ENCODE data around the gene HSPBP1.

Gene HSPBP1

DNA sequence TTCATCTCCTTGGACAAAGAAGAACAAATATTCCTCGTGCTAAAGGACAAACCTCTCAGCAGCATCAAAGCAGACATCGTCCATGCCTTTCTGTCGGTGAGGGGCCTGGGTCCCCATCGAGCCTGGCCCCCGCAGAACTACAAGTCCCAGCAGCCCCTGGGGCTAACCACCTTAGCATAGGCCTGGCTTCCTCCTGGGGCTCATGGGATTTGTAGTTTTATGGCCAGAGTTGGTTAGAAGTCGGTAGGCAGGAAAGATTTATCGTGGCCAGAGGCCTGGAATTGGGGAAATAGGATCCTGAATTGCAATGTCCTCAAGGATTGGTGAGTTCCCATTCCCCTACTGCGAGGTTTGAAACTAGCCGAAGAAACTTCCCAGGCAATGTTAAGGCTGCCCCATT lies 25.6 kb upstream of the HSPBP1 start:
- in situ Hi-C loops (cut with MboI; ENCODE audit: low sequenced_read_pairs) = no loop called here

DNA sequence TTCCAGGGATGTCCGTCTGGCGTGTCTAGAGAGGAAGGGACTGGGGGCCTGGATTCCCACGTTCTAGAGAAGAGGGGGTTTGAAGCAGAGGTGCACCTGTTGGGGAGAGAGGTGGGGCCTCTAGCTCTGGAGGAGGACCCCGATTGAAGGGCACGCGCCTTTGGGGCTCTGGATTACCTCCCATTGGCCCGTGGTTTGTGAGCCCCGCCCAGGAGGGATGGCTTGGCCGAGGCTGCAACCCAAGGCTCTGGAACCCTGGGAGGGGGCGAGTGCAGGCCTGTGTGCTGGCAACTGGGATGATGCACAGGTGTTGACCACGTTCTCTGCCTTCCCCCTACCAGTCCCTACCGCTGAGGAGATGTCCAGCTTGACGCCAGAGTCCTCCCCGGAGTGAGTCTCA lies 25.1 kb upstream of the HSPBP1 start:
- in situ Hi-C loops (cut with MboI; ENCODE audit: low sequenced_read_pairs) = no loop called here

DNA sequence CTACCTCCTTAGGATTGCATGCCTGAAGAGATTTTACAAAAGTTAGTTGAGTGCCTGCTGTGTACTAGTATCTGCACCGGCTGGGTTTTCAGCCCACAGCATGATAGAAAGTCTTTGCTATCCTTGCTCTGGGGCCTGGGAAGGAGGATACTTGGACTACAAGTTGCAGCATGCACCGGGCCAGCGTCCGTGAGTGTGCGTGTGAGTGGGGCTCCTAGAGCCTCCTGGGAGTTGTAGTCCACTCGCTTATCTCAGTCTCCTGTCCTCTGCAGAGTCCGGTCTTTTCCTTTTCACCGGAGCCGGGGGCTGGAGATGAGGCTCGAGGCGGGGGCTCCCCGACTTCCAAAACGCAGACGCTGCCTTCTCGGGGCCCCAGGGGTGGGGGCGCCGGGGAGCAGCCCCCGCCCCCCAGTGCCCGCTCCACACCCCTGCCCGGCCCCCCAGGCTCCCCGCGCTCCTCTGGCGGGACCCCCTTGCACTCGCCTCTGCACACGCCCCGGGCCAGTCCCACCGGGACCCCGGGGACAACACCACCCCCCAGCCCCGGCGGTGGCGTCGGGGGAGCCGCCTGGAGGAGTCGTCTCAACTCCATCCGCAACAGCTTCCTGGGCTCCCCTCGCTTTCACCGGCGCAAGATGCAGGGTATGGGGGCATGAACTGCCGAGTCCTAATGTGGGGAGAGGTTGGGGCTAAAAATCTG lies 24.5 kb upstream of the HSPBP1 start:
- in situ Hi-C loops (cut with MboI; ENCODE audit: low sequenced_read_pairs) = no loop called here

DNA sequence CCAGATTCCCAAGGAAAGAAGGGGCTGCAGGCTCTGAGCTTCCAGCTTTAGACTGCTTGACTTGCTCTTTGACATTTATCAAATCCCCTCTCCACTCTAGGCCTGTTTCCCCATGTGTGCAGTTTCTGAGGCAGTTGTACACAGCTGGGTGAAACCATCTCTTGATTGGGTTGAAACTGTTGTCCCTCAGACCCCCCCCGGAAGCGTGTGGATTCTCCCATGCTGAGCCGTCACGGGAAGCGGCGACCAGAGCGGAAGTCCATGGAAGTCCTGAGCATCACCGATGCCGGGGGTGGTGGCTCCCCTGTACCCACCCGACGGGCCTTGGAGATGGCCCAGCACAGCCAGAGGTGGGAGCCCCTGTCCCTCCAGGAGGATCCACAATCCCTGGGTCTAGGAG lies 23.6 kb upstream of the HSPBP1 start:
- in situ Hi-C loops (cut with MboI; ENCODE audit: low sequenced_read_pairs) = no loop called here

DNA sequence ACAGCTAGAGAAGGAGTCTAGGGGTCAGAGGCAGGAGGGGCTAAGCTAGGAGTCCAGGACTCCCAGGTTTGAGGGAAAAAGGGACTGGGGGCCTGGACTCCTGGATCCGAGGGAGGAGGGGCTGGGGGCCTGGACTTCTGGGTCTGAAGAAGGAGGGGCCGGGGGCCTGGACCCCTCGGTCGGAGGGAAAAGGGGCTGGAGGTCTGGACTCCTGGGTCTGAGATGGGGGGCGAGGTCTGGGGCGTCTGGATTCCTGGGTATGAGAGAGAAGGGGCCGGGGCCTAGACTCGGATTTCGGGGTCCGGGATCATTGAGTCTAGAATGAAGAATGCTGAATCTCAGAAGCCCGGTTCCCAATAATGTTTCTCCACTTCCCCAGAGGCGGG lies 22.4 kb upstream of the HSPBP1 start:
- in situ Hi-C loops (cut with MboI; ENCODE audit: low sequenced_read_pairs) = no loop called here

DNA sequence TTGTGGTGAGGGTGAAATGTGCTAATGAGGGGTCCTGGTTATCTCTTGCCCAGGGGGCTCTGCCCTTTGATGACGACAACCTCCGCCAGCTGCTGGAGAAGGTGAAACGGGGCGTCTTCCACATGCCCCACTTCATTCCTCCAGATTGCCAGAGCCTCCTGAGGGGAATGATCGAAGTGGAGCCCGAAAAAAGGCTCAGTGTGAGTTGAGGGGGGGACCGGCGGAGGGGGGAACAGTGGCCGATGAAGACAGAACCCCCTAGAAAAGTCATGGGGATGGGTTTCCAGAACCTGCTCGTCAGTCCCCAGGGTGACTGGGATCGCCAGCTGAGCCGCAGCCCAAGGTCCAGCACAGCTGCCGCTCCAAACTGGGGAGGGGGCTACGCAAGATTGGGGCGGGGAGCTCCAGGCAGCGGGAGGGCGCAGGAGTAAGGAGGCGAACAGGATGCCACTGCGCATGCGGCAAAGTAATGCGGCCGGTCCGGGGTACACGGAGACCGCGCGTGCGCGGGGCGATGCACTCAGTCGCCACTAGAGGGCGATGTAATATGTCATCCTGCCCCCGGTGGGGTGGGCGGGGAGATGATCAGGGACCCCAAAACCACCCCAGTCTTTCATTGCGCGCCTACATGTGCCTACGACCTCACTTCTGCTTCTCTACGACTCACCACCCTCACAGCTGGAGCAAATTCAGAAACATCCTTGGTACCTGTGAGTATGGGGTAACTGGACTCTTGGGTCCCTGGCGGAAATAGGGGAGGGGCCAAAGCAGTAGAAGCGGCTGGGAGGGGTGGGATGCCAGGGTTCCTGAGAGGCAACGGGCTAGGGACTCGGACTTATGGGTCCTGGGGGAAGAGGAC lies 21.8 kb upstream of the HSPBP1 start:
- in situ Hi-C loops (cut with MboI; ENCODE audit: low sequenced_read_pairs) = no loop called here

DNA sequence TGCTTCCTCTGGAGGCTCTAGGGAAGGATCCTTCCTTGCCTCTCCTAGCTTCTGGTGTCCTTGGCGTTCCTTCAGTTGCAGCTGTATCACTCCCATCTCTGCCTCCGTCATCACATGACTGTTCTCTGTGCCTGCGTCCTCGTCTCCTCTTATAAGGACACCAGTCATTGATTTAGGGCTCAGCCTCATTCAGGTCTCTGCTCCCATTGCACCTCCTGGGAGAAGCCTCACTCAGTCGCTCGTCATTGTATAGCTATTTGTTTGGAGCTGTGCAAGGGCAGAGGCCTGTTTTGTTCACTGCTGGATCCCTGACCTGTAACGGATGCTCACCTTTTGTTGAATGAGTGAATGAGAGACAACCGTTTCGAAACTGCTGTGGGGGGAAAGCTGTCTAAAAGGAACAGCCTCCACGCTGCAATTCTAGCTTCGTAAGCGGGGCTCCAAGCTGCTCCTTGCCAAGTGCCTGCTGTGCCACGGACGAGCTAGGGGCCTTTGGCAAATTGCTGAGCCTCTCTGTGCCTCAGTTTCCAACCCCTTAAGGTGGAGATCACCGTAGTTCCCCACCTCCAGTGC lies 21.1 kb upstream of the HSPBP1 start:
- in situ Hi-C loops (cut with MboI; ENCODE audit: low sequenced_read_pairs) = no loop called here

DNA sequence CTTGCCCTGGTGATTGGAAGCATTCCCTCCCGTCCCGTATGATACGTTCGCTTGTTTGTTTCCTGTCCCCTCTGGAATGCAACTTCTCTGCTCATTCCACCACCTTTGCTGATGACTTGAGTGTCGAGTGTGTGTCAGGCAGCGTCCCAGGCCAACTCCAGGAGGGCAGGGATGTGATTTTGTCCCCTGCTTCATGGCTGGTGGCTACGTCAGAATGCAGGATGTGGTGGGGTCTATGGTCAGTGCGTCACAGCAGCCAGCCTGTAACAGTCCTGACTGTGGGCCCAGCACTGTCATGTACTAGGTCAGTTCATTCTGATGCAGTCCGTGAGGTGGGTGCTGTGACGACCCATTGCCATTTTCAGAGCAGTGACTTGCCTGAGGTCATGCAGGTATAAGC lies 20.1 kb upstream of the HSPBP1 start:
- in situ Hi-C loops (cut with MboI; ENCODE audit: low sequenced_read_pairs) = no loop called here

DNA sequence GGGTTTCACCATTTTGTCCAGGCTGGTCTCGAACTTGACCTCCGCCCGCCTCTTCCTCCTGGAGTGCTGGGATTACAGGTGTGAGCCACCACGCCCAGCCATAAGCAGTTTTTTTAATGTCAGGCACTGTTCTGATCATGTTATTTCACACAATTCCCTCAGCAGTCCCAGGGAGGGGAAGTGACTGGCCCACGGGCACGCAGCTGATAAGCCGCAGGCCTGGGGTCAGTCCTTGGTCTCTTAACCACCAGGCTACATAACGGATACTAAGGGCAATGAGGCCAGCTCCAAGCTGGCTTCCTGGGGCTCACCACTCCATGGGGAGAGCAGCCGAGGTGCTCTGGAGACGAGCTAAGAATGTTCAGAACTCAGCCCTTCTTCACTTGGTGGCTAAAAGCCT lies 17.4 kb upstream of the HSPBP1 start:
- in situ Hi-C loops (cut with MboI; ENCODE audit: low sequenced_read_pairs) = no loop called here

DNA sequence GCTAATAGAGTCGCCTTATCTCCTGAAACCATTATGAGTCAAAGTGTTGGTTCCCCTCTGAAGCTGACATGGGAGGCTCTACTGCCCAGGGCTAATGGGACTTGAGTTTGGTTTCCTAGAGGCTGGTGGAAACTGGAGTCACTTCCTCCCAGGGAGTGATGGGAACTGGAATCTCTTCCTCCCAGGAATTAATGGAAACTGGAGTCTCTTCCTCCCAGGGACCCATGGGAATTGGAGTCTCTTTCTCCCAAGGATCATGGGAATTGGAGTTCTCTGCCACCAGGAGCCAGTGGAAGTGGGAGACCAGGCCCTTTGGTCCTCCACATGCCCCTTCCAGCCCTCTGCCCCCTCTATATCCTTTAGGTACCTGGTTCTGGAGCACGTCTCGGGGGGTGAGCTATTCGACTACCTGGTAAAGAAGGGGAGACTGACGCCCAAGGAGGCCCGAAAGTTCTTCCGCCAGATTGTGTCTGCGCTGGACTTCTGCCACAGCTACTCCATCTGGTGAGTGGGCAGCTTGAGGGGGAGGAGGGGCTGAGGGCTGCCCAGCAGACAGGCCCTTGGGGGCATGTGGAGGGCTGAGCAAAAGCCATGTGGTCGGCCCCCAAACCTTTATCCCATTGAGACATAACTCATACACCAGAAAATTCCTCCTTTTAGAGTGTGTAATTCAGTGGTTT lies 9.3 kb upstream of the HSPBP1 start:
- in situ Hi-C loops (cut with MboI; ENCODE audit: low sequenced_read_pairs) = no loop called here

DNA sequence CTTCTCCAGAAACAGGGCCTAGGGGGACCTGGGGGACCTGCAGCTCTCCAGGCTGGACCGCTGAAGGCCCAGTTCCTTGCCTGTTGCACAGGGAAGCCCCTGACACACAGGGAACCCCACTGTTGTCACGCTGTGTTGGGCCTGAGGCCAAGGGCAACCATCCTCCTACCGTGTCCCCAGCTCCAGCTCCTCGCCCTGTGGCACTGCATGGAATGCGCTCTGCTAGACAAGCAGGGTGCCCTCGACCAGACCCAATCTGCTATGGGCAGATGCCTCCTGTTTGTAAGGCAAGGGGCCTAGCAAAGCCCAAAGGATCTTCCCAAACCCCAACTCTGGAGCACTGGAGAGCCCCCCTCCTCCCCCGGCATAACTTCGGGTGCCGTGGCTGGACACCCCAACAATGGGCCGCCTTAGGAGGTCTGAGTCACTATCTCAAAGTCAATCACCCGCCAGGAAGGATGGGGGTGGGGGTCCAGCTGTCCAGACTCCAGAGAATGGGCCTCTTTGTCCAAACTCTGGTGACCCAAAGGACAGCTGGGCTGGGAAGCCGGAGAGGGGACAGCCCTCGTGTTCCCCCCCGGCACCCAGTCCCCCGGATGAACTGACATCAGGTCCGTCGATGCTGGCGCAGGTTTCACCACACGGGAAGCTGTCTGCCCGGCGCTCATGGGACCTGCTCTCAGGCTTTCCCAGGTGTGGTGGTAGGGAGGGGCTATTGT lies 7.6 kb upstream of the HSPBP1 start:
- in situ Hi-C loops (cut with MboI; ENCODE audit: low sequenced_read_pairs) = no loop called here

DNA sequence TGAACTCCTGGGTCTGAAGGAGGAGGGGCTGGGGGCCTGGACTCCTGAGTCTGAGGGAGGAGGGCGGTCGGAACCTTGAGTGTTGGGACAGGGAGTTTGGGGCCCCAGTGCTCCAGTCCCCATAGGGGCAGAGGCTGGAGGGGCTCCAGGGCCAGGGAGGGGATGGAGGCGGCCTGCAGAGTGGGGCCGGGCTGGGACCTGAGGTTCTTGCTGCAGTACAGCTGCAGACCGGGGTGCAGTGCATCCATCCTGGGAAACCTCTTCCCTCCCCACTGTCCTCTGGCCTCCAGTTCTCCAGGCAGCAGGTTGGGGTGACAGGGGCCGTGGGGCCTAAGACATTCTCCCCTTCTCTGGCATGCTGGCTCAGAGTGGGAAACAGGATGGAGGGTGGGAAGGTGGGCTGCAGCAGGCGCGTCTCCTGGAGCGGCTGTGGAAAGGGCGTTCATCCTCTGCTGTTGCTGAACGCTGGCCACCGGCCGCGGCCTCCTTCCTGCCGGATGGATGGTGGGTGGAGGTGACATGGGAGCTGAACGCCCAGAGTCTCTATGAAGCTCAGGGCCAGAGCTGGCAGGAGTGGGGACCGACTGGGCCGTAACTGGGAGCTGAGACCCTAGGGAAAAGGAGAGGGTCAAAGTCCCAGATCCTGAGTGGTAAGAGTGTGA lies 5.5 kb upstream of the HSPBP1 start:
- in situ Hi-C loops (cut with MboI; ENCODE audit: low sequenced_read_pairs) = no loop called here

DNA sequence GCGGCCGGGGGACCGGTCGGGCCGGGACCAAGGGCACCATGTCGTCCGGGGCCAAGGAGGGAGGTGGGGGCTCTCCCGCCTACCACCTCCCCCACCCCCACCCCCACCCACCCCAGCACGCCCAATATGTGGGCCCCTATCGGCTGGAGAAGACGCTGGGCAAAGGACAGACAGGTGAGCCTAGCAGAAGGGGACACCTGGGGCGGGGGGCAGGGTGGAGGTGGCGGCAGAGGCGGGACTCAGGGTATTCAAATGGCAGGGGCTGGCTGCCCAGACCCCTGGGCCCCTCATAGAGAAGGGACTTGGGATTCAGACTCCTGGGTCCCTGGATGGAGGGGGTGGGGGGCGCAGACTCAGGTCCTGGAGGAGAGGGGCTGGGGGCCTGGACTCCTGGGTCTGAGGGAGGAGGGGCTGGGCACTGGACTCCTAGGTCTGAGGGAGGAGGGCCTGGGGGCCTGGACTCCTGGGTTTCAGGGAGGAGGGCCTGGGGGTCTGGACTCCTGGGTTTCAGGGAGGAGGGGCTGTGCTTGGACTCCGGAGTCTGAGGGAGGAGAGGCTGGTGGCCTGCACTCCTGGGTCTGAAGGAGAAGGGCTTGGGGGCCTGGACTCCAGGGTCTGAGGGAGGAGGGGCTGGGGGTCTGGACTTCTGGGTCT lies 4.6 kb upstream of the HSPBP1 start:
- in situ Hi-C loops (cut with MboI; ENCODE audit: low sequenced_read_pairs) = no loop called here

DNA sequence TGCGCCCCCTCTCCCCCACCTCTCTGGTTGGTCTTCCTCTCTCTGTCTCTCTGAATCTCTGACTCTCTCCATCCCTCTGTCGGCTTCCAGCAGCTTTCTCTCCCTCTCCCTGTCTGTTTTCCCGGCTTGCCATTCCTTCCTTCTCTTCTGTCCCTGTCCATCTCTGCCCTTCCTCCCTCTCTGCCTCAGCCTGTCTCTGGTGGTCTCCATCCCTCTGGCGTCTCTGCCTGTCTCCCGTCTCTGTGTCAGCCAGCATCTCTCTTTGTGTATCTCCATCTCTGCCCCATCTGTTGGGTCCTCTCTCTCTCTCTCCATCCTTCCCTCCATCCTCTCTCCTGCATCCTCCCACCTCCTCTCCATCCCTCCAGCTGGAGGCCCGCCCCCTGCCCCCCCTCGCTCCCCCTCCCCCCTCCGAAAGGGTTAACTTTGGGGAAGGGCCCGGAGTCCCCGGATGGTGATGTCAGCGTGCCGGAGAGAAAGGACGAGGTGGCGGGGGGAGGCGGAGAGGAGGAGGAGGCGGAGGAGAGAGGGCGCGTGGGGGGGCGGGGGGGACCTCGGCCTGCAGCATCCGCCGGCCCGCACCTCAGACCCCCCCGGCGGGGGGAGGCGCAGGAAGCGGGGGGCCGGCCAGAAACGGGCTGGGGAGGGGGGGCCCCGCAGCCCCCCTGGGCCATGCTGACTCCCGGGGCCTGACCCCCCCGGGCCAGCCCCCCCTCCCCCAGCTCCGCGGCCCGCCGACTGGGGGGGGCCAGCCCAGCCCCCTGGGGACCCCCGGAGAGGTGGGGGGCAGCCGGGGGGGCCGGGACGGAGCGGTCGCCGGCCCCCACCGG lies 3.9 kb upstream of the HSPBP1 start, which contains the start of gene BRSK1:
BRSK1 (plus strand) TSS at position 450 of the 830 bp plus-strand sequence. CDS start 446 bp downstream, outside the sequence.
- in situ Hi-C loops (cut with MboI; ENCODE audit: low sequenced_read_pairs) = no loop called here

DNA sequence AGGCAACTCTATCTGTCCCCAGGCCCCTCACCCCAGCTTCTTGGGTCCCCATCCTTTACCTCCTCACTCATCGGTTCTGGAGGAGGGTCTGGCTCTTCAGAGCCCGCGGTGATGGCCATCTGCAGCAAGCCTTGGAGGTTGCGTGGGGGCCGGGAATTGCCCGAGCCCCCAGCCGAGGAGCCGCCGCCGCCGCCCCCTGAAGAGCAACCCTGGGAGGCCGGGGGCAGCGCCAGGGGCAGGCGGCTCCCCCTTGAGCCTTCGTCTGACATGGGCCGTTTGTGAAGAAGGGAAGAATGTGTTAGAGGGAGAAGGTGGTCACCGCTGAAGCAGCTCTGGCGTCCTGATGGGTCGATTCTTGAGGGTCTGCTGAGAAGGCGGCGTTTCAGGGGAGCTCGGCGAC lies 570 bp downstream of the HSPBP1 start:
- in situ Hi-C loops (cut with MboI; ENCODE audit: low sequenced_read_pairs) = no loop called here

DNA sequence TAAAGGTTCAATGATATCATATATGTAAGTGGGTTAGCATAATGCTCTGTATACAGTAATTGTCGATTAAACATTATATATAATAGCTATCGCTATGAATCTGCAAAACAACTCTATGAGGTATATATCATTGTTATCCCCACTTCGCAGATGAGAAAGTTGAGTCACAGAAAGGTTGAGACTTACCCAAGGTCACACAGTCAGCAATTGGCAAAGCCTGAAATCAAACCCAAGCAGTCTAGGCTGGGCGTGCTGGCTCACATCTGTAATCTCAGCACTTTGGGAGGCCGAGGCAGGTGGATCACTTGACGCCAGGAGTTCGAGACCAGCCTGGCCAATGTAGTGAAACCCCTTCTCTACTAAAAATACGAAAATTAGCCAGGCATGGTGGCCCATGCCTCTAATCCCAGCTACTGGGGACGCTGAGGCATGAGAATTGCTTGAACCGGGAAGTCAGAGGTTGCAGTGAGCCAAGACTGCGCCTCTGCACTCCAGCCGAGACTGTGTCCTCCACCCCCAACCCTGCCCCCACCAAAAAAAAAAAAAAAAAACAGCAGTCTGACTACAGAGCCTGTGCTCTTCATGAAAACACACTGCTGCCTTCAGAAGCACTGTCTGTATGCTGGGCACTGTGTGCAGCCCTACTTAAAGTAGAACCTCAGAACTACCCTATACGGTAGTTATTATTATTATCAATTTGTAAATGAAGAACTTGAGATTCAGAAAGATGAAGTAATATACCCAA lies 1.3 kb downstream of the HSPBP1 start:
- in situ Hi-C loops (cut with MboI; ENCODE audit: low sequenced_read_pairs) = no loop called here

DNA sequence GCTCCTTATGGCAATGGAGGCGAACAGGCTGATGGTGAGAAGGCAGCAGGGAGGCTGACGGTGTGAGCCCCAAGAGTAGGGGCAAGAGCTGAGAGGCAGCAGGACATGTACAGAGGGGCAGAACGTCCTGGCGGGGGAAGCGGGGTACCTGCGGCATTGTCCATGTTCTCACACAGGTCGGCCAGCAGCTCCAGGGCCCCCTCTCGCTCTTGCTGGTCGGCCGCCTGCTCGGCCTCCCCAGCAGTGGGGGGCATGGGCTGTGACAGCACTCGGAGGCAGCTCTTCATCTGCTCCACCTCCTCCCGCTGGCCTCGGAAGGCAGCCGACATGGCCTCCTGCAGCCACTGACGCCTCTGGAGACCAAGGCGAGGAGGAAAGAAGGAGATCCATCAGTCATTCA lies 2.4 kb downstream of the HSPBP1 start:
- in situ Hi-C loops (cut with MboI; ENCODE audit: low sequenced_read_pairs) = no loop called here

DNA sequence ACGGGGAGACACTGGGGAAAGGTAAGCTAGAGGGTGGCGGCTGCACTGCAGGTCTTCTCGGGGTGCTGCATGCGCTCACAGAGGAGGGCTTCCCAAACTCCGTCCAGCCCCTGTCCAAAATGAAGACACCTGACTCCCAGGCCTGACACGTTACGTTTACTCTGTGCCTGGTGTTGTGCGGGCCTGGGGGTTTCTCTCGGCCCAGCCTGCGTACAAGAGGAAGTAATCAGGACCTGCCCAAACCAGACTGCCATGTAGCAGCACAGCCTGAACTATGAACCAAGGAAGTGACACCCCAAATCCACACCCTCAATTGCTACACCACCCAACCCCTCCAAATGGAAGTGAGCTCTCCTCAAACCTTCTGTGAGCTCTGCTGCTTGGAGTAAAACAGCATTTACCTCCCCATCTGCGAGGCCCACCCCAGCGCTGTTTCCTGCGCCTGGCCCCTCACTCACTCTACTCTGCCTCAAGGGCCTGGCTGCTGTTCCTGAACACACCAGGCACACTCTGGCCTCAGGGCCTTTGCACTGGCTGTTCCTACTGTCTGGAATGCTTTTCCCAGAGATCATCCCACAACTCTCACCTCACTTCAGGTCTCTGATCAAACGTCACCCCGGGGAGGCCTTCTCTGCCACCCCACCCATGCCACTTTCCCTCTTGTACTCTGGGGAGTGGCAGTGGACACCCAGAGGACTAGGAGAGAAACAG lies 3.0 kb downstream of the HSPBP1 start:
- in situ Hi-C loops (cut with MboI; ENCODE audit: low sequenced_read_pairs) = no loop called here

All from HL-60/S4 treated with phorbol 12-myristate 13-acetate at 8.2 ng/mL for 4 days and 3 days (cell line).